Keratinocyte (primary cell): ENCODE measurements around the gene PXN.

Experiments
- CTCF ChIP-seq, 3 experiments: IDR thresholded peaks in 1 of 3; conservative IDR thresholded peaks in 1 of 3; optimal IDR thresholded peaks in 1 of 3; 2 replicates in 2 of 3; 3 replicates in 1 of 3; pipeline versions ENCODE3 to v1.5.1; 2011; ENCODE audit warnings: low read length in 3 of 3, mild to moderate bottlenecking in 3 of 3, moderate library complexity in 2 of 3, control low read depth in 1 of 3, inconsistent platforms in 1 of 3; ENCODE audit not compliant: insufficient read depth in 2 of 3; ENCODE audit errors: extremely low read depth in 1 of 3
- EZH2 ChIP-seq: IDR thresholded peaks from one replicate; pipeline ENCODE4 v1.6.1; 2012; ENCODE audit warnings: inconsistent platforms, mild to moderate bottlenecking, low read length, moderate library complexity

- TF ChIP-seq CTCF (optimal IDR thresholded peaks at IDR 0.05 in 1 of 3, IDR thresholded peaks at IDR 0.05 in 1 of 3, conservative IDR thresholded peaks at IDR 0.05 in 1 of 3; ENCODE audit: extremely low read depth in 1 of 3, insufficient read depth in 2 of 3, low read length in 3 of 3) (no peak), EZH2 (no peak)
These were observed 26.8 kb upstream of the PXN start for GRCh38 chr12:120292411-120292660.
